GM18858 (cell line): Measurements from ENCODE around the gene COPG1.
"Not testable (repeated sequence)": the region's sequence is repeated elsewhere in the genome, so short reads cannot be mapped to it uniquely, and the experiment has no call there.

ENCODE experiments used
- ATAC-seq: cut with Tn5 transposase; IDR thresholded peaks from one replicate; pipeline ENCODE4 v1.9.1; 2021; ENCODE audit not compliant: unreplicated experiment

COPG1 gene

DNA sequence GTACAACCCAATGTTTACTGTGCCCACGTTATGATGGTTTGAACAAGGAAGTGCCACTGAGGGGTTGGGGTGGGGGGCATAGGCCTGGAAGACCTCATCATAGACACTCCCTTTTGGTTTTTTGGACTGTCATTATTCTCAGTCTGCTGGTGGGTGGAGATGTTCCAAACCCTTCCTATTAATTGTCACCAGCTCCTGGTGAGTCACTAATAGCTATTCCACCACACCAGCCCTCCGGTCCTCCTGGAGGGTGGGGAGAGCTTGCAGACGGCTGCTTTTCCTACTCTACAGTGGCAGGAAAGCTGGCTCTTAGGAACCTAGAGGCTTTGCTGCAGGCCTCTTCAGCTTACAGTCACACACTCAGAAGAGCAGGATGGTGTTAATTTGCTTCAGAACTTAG, 9.0 kb upstream of the COPG1 start:
- ATAC-seq, result no peak

GRCh38 chr3:129245141-129245540, 4.3 kb upstream of the COPG1 start:
- no peak for ATAC-seq

DNA sequence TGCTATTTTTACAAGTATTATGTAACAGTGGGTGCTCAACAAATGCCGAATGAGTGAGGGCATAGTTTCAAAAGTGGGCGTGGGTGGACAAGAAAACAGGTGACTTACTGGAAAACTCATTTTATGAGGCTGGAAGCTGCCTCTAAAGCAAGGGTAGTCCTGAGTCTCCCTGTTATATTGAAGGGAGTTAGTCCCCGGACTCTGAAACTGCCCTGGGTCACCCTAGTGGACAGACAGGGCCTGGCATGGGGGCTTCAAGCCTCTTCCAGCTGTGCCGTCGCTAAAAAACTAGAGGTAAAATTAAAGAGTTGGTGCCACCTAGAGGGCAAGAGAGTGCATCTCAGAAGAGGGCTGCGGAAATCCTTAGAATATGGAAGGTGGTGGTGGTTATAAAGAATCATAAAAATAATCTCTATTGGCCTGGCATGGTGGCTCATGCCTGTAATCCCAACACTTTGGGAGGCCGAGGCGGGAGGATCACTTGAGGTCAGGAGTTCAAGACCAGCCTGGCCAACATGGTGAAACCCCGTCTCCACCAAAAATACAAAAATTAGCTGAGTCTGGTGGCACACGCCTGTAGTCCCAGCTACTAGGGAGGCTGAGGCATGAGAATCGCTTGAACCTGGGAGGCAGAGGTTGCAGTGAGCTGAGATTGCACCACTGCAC, 3.6 kb upstream of the COPG1 start:
- not testable (repeated sequence) for ATAC-seq

GRCh38 chr3:129246636-129247035, 2.8 kb upstream of the COPG1 start:
- ATAC-seq, result no peak

- ATAC-seq, result no peak
Measured at GRCh38 chr3:129248286-129248979, 973 bp upstream of the COPG1 start.

- ATAC-seq, result no peak
Measured at GRCh38 chr3:129252748-129253147, 3.3 kb downstream of the COPG1 start.

GRCh38 chr3:129254536-129255230, 5.3 kb downstream of the COPG1 start:
- no peak for ATAC-seq

GRCh38 chr3:129256270-129256669, 6.9 kb downstream of the COPG1 start:
- ATAC-seq, result no peak

GRCh38 chr3:129257609-129258008, 8.2 kb downstream of the COPG1 start:
- no peak for ATAC-seq

GRCh38 chr3:129259612-129260477, 10.4 kb downstream of the COPG1 start:
- no peak for ATAC-seq

GRCh38 chr3:129260606-129261005, 11.2 kb downstream of the COPG1 start:
- no peak for ATAC-seq

GRCh38 chr3:129261894-129262293, 12.5 kb downstream of the COPG1 start:
- ATAC-seq, result no peak

- no peak for ATAC-seq
Measured at GRCh38 chr3:129263161-129263910, 13.9 kb downstream of the COPG1 start.

DNA sequence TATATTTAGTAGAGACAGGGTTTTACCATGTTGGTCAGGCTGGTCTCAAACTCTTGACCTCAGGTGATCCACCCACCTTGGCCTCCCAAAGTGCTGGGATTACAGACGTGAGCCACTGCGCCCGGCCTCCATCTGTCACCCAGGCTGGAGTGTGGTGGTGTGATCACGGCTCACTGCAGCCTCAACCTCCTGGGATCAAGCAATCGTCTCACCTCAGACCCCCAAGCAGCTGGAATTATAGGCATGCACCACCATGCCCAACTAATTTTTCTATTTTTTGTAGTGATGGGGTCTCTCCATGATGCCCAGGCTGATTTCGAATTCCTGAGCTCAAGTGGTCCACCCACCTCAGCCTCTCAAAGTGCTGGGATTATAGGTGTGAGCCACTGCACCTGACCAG, 15.6 kb downstream of the COPG1 start:
- not testable (repeated sequence) for ATAC-seq

- no peak for ATAC-seq
Measured at GRCh38 chr3:129266651-129267050, 17.2 kb downstream of the COPG1 start.

DNA sequence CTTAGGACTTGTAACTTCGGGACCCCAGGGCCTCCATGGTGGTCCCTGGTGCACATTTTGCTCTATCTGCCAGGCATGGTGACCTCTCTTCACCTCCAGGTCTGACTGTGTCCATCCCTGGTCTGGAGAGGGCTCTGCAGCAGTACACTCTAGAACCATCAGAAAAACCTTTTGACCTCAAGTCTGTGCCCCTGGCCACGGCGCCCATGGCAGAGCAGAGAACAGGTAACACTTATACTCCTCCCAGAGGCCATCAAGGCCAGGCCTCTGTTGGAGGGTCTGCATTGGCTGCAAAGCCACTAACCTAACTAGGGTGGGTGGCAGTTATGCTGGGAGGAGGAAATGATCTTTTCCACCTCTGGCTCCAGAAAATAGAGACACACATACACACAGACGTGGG, 19.0 kb downstream of the COPG1 start:
- no peak for ATAC-seq

DNA sequence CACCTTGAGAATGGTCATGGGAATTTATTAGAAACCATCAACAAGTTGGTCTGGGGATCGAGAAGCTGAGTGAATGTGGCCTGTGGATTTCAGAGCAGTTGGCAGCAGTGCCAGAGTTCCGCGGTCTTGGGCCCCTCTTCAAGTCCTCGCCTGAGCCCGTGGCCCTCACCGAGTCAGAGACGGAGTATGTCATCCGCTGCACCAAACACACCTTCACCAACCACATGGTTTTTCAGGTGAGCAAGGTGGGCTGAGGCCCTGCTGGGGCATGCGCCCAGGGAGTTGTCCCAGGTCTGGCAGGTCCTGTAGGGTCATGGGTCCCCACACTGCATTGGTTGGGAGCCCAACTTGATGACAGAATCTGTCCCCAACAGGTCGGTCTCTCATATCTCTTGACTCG, 22.3 kb downstream of the COPG1 start:
- ATAC-seq, result no peak

DNA sequence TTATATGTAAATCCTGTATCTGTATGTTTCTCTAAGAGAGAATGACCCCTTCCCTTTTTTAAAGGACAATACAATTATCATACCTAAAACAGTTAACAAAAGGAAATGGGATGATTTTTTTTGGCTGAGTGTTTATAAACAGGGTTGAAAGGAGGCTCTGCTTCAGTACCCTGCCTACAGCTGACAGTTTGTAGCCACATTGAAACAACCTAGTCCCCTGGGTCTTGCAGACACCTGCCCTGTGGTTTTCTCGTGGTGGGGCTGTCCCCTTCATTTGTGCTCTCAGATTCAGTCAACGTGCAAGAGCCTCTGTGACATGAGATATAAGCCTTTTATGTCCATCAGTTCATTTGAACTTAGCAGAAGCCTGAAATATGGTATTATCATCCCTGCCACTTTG, 27.0 kb downstream of the COPG1 start:
- ATAC-seq, result peak; percentile 89

GRCh38 chr3:129277829-129278271, 28.4 kb downstream of the COPG1 start:
- ATAC-seq, result no peak

DNA sequence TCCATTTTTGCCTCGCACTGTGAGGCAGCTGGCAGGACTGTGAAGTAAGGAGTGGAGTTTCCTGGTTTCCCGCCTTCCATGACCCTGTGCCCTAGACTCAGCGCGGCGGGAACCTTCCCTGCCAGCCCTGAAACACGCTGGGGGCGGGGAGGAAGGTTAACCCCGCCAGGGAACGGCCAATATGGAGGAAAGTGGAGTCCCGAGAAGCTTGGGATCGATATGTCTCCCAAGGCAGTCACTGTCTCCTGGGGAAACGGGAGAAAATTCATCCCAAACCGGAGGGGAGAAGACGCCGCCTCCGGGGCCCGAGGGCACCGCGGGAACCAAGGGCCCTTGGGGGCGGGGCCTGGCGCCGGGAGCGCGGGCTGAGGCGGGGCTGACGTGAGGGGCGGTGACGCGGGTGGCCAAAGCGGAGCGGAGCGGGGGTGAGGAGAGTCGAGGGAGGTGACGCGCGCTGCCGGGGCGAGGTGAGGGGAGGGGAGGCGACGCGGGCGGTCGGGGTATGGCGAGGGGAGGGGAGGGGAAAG, 29.1 kb downstream of the COPG1 start, which contains the start of gene HMCES:
TSS of gene HMCES (plus strand) at position 432 of the 527 bp plus-strand sequence. CDS start 863 bp downstream, outside the sequence.
- ATAC-seq, result no peak
